HCT116 (cell line): Measurements from ENCODE around the gene SBF2. TPM values are rescaled to one million over a fixed set of nuclear protein-coding genes. Genes with fewer than 3 reads are reported as not detected.

ENCODE experiments used
- ATAC-seq: fragments of 200-7000 bp; cut with Tn5 transposase; 2 replicates; pipeline ENCODE4 v1.9.1; 2020; ENCODE audit warnings: mild to moderate bottlenecking, moderate library complexity
- BruUV-seq: library from RNA; stranded (reverse); fragments of 400-500 nt; replicated peaks from 2 replicates; lab custom pipeline; 2021; lab: Mats Ljungman, UMichigan
- CTCF ChIA-PET: fragments of 300-600 bp; sonication (Branson Sonifier 250); formaldehyde crosslinking; loops from one replicate; lab custom pipeline; 2021; ENCODE audit warnings: antibody characterized with exemption; lab: Charles Lee
- POLR2A ChIA-PET: fragments of 300-600, 350-600 bp; sonication (Branson Sonifier 250); formaldehyde crosslinking; loops from one replicate; lab custom pipeline; 2021; ENCODE audit warnings: antibody characterized with exemption; lab: Charles Lee
- RAD21 ChIA-PET, 2 experiments: fragments of 300-600 bp; sonication (Branson Sonifier 250); formaldehyde crosslinking; loops; one replicate each; lab custom pipeline; 2023; ENCODE audit warnings: low total read pairs in 2 of 2; ENCODE audit not compliant: uncharacterized antibody in 2 of 2, unreplicated experiment in 2 of 2, low non-redundant PET in 1 of 2; lab: Charles Lee
- DNase-seq: peaks from one replicate; pipeline ENCODE4 v3.0.0-alpha.2; 2010; ENCODE audit warnings: low read depth, low spot score
- H2AFZ ChIP-seq: fragments of 200-600 bp; shearing (Covaris generic), sonication (generic); 2 replicates; pipeline ENCODE4 v1.6.1; 2017; ENCODE audit warnings: low read depth, mixed run types, mixed read lengths, antibody characterized with exemption, low read length; ENCODE audit not compliant: poor library complexity, severe bottlenecking
- H3K27ac ChIP-seq: 2 replicates; pipeline ENCODE4 v1.5.1; 2012; ENCODE audit warnings: low read depth, low read length
- H3K27me3 ChIP-seq: fragments of 200-600 bp; sonication (generic); 2 replicates; pipeline ENCODE4 v1.6.1; 2016; ENCODE audit warnings: mixed run types, low read length, mixed read lengths; ENCODE audit not compliant: insufficient read depth
- H3K36me3 ChIP-seq, 2 experiments: fragments of 200-500 bp in 1 of 2; fragments of 200-600 bp in 1 of 2; sonication (Bioruptor generic) in 1 of 2; sonication (generic) in 1 of 2; 2 replicates each; pipeline versions ENCODE4 v1.5.1 to v1.6.1; 2014 to 2016; ENCODE audit warnings: low read length in 2 of 2, inconsistent platforms in 1 of 2, mixed read lengths in 1 of 2, mixed run types in 1 of 2; ENCODE audit not compliant: insufficient read depth in 2 of 2, control insufficient read depth in 1 of 2
- H3K4me1 ChIP-seq, 2 experiments: fragments of 200-600 bp in 1 of 2; sonication (generic) in 1 of 2; 2 replicates each; pipeline versions ENCODE4 v1.5.1 to v1.6.1; 2012 to 2017; ENCODE audit warnings: low read length in 2 of 2, inconsistent platforms in 1 of 2, mild to moderate bottlenecking in 1 of 2, mixed read lengths in 1 of 2, mixed run types in 1 of 2, moderate library complexity in 1 of 2; ENCODE audit not compliant: insufficient read depth in 2 of 2, control insufficient read depth in 1 of 2
- H3K4me2 ChIP-seq: fragments of 200-600 bp; sonication (generic); 2 replicates; pipeline ENCODE4 v1.6.1; 2017; ENCODE audit warnings: mixed run types, low read length, mixed read lengths
- H3K4me3 ChIP-seq, 2 experiments: fragments of 200-600 bp in 1 of 2; sonication (generic) in 1 of 2; replicated peaks in 1 of 2; 2 replicates each; pipeline ENCODE4 v1.5.1; 2011 to 2016; ENCODE audit warnings: low read length in 2 of 2, control low read depth in 1 of 2, low read depth in 1 of 2, mild to moderate bottlenecking in 1 of 2, mixed read lengths in 1 of 2, mixed run types in 1 of 2
- H3K79me2 ChIP-seq: fragments of 200-600 bp; sonication (generic); 2 replicates; pipeline ENCODE4 v1.6.1; 2017; ENCODE audit warnings: mild to moderate bottlenecking, mixed run types, low read length, moderate library complexity, mixed read lengths; ENCODE audit not compliant: insufficient read depth
- H3K9ac ChIP-seq: fragments of 200-600 bp; sonication (generic); 2 replicates; pipeline ENCODE4 v1.6.1; 2016; ENCODE audit warnings: low read length, mixed read lengths
- H3K9me2 ChIP-seq: fragments of 200-600 bp; sonication (generic), shearing (Covaris generic); 2 replicates; pipeline ENCODE4 v1.6.1; 2017; ENCODE audit warnings: mixed run types, mild to moderate bottlenecking, moderate library complexity; ENCODE audit not compliant: insufficient read depth
- H3K9me3 ChIP-seq, 2 experiments: fragments of 200-500 bp in 1 of 2; fragments of 200-600 bp in 1 of 2; sonication (Bioruptor generic) in 1 of 2; sonication (generic) in 1 of 2; 2 replicates each; pipeline ENCODE4 v1.6.1; 2014 to 2017; ENCODE audit warnings: low read length in 2 of 2, mixed read lengths in 2 of 2, inconsistent platforms in 1 of 2, low read depth in 1 of 2, mild to moderate bottlenecking in 1 of 2, mixed run types in 1 of 2, moderate library complexity in 1 of 2; ENCODE audit not compliant: control insufficient read depth in 1 of 2, insufficient read depth in 1 of 2
- H4K20me1 ChIP-seq: fragments of 200-600 bp; sonication (generic), shearing (Covaris generic); 2 replicates; pipeline ENCODE4 v1.6.1; 2017; ENCODE audit warnings: mixed run types, mild to moderate bottlenecking, moderate library complexity; ENCODE audit not compliant: insufficient read depth
- CEBPB ChIP-seq: IDR thresholded peaks from 2 replicates; pipeline ENCODE4 v1.6.1; 2012; ENCODE audit warnings: low read depth
- RAD21 ChIP-seq: IDR thresholded peaks from 2 replicates; pipeline ENCODE4 v1.6.1; 2012; ENCODE audit warnings: low read depth, mild to moderate bottlenecking
- SIN3A ChIP-seq: IDR thresholded peaks from 2 replicates; pipeline ENCODE4 v1.6.1; 2012; ENCODE audit warnings: low read depth
- YY1 ChIP-seq: IDR thresholded peaks from 2 replicates; pipeline ENCODE4 v1.6.1; 2011; ENCODE audit warnings: low read length, low read depth, moderate library complexity, mild to moderate bottlenecking; ENCODE audit not compliant: insufficient replicate concordance; ENCODE audit errors: extremely low read depth
- intact Hi-C: fragments of 100-400 bp; cut with micrococcal nuclease; formaldehyde crosslinking; loops from 2 replicates; pipeline ENCODE4 v1.10.0; 2022
- total RNA-seq: library from RNA; stranded (reverse); gene quantifications from one replicate; pipeline ENCODE4 v1.2.1, GENCODE V29; 2021; ENCODE audit not compliant: unreplicated experiment
- TF ChIP-seq, protein P1 (sequence below), 3 experiments: fragments of 200-600 bp in 1 of 3; sonication (generic) in 1 of 3; IDR thresholded peaks in 2 of 3; conservative IDR thresholded peaks in 1 of 3; 2 replicates each; pipeline ENCODE4 v1.5.1; 2012 to 2017; ENCODE audit warnings: low read depth in 2 of 3, low read length in 2 of 3, antibody characterized with exemption in 1 of 3, borderline replicate concordance in 1 of 3, control low read depth in 1 of 3, mild to moderate bottlenecking in 1 of 3, mixed read lengths in 1 of 3, mixed run types in 1 of 3, moderate library complexity in 1 of 3; ENCODE audit not compliant: insufficient read depth in 1 of 3

The SBF2 gene
- total RNA-seq, 1 experiment from 2014 or later = 35.0 TPM

DNA sequence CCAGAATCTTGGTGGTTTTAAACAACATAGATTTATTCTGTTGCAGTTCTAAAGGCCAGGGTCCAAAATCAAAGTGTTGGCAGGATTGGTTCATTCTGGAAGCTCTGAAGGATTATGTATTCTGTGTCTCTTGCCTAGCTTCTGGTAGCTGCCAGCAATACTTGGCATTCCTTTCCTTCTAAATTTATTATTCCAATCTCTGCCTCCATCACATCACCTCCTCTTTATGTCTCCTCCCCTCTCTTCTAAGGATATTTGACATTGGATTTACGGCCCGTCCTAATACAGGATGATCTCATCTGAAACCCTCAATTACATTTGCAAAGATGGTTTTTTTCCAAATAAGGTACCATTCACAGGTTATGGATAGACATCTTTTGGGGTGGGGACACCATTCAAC lies 186.5 kb downstream of the SBF2 start:
- H3K9ac ChIP-seq = no peak overlapping the region
- H2AFZ ChIP-seq = no peak overlapping the region
- no peaks in the 10 kb centered on the region for H3K36me3 ChIP-seq
- H3K79me2 ChIP-seq = no peaks in the 10 kb centered on the region
- no peak for TF ChIP-seq SIN3A
- TF ChIP-seq YY1 = no peak
- TF ChIP-seq CEBPB = no peak
- H4K20me1 ChIP-seq = no peaks in the 10 kb centered on the region
- no peaks in the 10 kb centered on the region for H3K4me1 ChIP-seq
- no peaks in the 10 kb centered on the region for H3K27me3 ChIP-seq
- no peaks in the 10 kb centered on the region for H3K9me2 ChIP-seq
- no peaks in the 10 kb centered on the region for H3K9me3 ChIP-seq
- BruUV-seq = no TSS peak
- no peak overlapping the region for H3K4me3 ChIP-seq
- POLR2A ChIA-PET = no interaction called here
- CTCF ChIA-PET = no interaction called here
- no peak overlapping the region for H3K4me2 ChIP-seq
- ATAC-seq = no peak
- intact Hi-C loops = no loop called here
- H3K27ac ChIP-seq = no peak overlapping the region
- RAD21 ChIA-PET = no interaction called here
- no peak for DNase-seq

DNA sequence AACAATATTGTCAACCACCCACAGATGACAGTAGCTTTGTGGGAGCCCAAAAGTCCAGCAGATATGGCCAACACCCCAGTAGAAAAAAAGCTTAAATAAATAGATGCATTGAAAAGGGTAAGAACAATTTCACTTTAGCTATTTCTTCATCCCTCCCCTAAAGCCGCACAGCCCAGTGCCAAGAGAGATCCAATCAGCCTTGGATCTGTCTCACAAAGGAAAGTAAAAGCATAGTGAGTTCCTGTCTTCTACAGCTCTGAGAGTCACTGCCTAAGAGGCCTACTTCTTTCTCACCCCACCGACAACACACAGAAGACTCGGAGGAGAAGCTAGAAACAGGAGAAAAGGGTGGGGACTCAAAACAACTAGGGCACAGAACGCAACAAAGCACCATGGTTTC lies 196.4 kb downstream of the SBF2 start:
- Histone ChIP-seq H3K4me3 (no peak overlapping the region), H3K4me1 (no peaks in the 10 kb centered on the region), H3K36me3 (no peaks in the 10 kb centered on the region), H3K9me2 (no peaks in the 10 kb centered on the region), H3K4me2 (no peak overlapping the region), H3K9ac (no peak overlapping the region), H4K20me1 (no peaks in the 10 kb centered on the region), H3K27ac (no peak overlapping the region), H3K27me3 (no peaks in the 10 kb centered on the region), H3K9me3 (no peaks in the 10 kb centered on the region), H2AFZ (no peak overlapping the region), H3K79me2 (peaks cover 5% of the 10 kb centered on the region)
- intact Hi-C loops = no loop called here
- CTCF ChIA-PET = no interaction called here
- TF ChIP-seq, protein P1, sequence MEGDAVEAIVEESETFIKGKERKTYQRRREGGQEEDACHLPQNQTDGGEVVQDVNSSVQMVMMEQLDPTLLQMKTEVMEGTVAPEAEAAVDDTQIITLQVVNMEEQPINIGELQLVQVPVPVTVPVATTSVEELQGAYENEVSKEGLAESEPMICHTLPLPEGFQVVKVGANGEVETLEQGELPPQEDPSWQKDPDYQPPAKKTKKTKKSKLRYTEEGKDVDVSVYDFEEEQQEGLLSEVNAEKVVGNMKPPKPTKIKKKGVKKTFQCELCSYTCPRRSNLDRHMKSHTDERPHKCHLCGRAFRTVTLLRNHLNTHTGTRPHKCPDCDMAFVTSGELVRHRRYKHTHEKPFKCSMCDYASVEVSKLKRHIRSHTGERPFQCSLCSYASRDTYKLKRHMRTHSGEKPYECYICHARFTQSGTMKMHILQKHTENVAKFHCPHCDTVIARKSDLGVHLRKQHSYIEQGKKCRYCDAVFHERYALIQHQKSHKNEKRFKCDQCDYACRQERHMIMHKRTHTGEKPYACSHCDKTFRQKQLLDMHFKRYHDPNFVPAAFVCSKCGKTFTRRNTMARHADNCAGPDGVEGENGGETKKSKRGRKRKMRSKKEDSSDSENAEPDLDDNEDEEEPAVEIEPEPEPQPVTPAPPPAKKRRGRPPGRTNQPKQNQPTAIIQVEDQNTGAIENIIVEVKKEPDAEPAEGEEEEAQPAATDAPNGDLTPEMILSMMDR (IDR thresholded peaks at IDR 0.05 in 2 of 3, conservative IDR thresholded peaks at IDR 0.05 in 1 of 3; ENCODE audit: borderline replicate concordance in 1 of 3, insufficient read depth in 1 of 3, low read depth in 2 of 3, low read length in 2 of 3) = no peak
- TF ChIP-seq RAD21 = no peak
- DNase-seq (no peak), ATAC-seq (no peak)
- POLR2A ChIA-PET = no interaction called here
- RAD21 ChIA-PET = interaction anchor here in 1 of 2 experiments (0.6 kb wide), 1 partner anchor 210 kb away, joined by 3 read pairs; no protein-coding TSS in a partner anchor
- BruUV-seq = no TSS peak
